ENCODE measurements around the gene MORN1.

- TF ChIP-seq RAD21 (IDR thresholded peaks at IDR 0.05; ENCODE audit: low read depth) (no peak), TAF1 (IDR thresholded peaks at IDR 0.05; ENCODE audit: low read depth) (no peak)
Measured at GRCh38 chr1:2327841-2328240, 63.5 kb downstream of the MORN1 start.
